NK-92 treated with Interleukin-12 subunit alpha and Interleukin-12 subunit beta, amount 100 ng/mL, for 24 hours (cell line): ENCODE results near the gene CWC27.
A peak's percentile ranks its signal among the peaks of the same experiment; 100 is the strongest.

Experiments used
- DNase-seq: peaks from one replicate; lab custom pipeline; 2025; lab: John Stamatoyannopoulos, UW

CWC27 gene

GRCh38 chr5:64980176-64980575 is 211.4 kb downstream of the CWC27 start:
- no peak for DNase-seq

- DNase-seq: no peak
Observed at GRCh38 chr5:64987768-64988167, 219.0 kb downstream of the CWC27 start.

GRCh38 chr5:65009207-65009606 is 240.5 kb downstream of the CWC27 start:
- no peak for DNase-seq

DNA sequence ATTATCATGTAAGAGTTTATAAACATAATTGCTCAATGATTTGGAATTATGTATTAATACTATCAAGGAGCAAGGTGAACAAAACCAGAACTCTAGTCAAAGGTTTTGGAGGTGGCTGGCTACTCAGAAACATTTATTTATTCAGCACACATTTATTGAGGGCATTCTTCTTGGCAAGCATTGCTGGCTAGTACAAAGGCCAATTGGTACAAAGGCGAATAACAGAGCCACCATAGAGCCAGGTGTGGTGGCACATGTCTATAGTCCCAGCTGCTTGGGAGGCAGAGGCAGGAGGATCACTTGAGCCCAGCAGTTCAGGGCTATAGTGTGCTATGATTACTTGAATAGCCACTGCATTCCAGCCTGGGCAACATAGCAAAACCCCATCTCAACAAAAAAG is 242.1 kb downstream of the CWC27 start:
- DNase-seq: no peak

- no peak for DNase-seq
Observed at GRCh38 chr5:65012301-65012892, 243.7 kb downstream of the CWC27 start.

GRCh38 chr5:65013166-65013565 is 244.4 kb downstream of the CWC27 start:
- no peak for DNase-seq

DNA sequence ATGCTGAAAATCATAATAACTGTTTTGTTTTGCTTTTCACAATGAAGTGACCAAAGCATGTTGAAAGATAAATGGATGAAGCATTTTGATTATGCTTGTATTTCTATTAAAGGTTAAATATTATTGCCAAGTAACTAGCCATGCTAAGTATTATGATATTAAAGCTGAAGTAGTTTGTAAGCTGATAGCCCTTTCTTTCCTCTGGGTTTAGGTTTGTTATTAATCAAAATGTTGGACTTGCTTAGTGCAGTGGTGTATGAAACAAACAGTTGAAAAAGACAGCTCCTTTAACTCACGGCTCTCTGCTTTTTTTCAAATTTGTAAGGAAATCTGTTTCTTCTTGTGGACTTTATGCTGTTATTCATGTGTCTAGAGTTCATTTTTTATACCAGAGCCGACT is 246.0 kb downstream of the CWC27 start:
- no peak for DNase-seq

DNA sequence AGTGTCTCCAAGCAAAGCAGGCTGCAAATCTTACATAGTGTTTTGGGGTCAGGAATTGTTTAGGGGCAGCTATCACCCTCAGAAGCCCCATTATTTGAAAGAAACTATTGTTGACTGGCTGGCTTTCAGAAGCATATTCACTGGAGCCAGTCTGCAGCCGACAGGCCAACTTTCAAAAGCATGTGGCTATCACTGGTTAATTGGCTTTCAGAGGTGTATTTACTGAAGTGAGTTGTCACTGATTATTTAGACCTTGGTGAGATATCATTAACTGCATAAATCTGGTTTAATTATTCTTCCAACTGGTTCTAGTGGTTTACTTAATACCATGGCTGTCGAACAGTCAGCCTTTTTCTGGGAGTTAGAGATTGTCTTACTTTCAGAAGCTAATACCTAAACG is 247.0 kb downstream of the CWC27 start:
- DNase-seq: no peak

- no peak for DNase-seq
Observed at GRCh38 chr5:65017636-65018035, 248.9 kb downstream of the CWC27 start.

- DNase-seq: no peak
Observed at GRCh38 chr5:65018763-65019162, 250.0 kb downstream of the CWC27 start.

- no peak for DNase-seq
Observed at GRCh38 chr5:65020492-65020891, 251.8 kb downstream of the CWC27 start.

DNA sequence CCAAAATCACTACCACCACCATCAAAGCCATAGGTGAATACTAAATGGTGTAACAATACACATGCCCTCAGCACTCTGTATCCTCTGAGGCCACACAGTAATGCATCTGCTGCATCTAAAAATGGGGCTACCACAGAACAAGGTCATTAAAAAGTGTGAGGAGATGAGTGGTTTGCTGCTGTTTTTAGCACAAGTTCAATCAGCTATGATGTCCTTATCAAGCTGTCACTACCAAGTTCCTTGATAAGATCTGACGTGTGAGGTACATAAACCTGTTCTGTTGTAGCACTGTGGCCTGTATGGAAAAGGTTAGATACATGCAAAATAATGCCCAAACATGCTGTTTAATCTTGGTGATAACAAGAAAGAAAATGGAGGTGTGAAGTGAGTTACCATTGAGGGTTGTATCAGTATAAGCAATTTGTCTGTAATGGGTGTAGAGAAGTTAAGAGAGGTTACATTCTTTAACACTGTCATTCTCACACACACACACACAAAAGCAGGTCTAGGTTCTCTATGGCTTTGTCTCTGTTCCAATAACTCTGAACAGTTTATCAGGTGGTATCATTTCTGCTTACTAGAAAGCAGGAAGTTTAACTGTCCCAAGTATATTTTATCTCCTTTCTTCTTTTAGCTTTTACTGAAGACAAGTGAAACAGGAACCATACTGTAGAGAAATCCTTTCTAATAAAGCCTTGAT is 252.9 kb downstream of the CWC27 start:
- DNase-seq: no peak

DNA sequence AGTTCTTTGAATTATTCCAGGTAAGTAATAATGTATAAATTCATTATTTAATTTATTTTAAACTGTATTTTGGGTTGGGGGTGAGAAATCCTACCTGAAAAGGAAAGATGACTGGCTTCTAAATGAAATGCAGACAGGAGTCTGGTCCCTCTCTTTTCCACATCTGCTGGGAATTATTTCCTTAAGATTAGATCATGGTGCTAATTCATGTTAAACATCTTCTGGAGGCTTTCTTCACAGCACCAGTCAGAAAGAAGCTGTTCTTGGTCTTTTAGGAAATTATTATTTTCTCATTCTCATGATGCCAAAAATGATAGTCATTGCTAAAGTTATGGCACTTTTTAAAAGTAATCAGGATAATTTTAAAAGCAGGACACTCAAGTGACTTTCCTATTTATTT is 254.2 kb downstream of the CWC27 start:
- DNase-seq: no peak

- no peak for DNase-seq
Observed at GRCh38 chr5:65024681-65025080, 256.0 kb downstream of the CWC27 start.

GRCh38 chr5:65026816-65027548 is 258.3 kb downstream of the CWC27 start:
- no peak for DNase-seq

DNA sequence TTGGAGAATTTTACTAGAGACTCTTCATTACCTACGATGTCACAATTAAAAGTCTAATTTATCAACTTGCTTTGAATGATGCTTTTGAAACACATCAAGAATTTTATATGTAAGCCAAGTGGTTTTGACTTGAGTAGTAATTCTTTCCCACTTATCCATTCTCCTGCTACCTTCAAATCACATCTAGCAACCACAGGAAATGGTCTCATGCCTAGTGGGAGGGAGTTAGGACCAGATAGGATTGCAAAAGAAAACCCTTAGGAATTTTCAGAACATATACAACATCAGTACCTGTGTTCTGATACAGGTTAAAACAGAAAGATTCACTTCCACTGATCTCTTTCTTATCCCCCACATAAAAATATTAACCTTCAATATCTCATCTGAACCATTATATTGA is 260.4 kb downstream of the CWC27 start:
- DNase-seq: no peak

GRCh38 chr5:65030056-65030455 is 261.3 kb downstream of the CWC27 start:
- DNase-seq: no peak

GRCh38 chr5:65032250-65032649 is 263.5 kb downstream of the CWC27 start:
- no peak for DNase-seq

DNA sequence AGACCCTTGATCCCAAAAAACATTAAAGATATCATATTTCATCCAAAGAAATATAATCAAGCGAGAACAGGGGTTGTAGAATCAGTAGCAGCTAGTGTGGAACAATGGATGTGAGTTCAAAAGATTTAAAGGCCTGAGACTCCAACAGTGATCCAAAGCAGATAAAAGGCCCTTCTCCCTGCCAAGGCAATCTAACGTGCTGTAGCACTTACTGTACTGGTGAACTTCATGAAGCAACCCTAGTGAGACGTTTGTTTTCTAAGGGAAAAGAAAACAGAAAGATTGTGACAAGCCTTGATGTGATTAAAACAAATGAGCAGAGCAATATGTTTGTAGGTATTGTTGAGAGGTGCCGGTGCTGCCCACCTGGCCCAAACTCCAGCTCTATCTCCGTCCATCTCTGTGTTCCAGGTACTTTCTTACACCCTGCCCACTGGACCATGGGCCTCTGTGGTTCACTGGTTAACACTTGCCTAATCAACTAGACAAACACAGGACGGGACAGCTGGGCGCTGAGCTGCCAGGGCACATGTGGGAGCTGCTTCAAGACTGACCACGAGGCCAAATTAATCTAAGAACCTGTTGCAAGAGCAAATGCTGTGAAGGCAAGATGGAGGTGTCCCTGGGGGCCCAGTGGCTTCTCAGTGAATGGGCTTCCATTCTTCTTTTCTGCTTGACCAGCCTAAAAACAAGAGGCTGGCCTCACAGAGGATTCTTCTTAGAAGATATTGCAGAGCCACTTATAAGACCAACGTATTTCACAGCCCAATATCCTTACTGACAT is 265.5 kb downstream of the CWC27 start:
- DNase-seq: no peak

DNA sequence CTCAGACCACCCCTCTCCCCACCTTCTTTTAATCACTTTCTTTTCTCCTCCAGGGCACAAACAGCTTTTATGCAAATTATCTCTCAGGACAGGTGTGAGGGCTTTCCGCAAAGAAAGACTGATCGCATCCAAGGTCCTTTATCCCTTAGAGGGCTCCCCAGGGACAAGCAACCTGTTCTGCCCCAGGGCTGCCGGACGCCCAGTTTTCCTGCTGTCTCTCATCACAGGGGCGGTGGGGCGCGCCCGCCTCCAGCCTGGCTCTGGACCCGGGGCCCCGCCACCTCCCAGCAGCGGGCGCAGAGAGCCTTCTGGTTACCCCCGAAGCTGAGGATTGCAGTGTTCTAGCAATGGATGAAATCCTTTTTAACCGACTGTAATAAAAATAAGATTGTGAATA is 266.1 kb downstream of the CWC27 start:
- no peak for DNase-seq

DNA sequence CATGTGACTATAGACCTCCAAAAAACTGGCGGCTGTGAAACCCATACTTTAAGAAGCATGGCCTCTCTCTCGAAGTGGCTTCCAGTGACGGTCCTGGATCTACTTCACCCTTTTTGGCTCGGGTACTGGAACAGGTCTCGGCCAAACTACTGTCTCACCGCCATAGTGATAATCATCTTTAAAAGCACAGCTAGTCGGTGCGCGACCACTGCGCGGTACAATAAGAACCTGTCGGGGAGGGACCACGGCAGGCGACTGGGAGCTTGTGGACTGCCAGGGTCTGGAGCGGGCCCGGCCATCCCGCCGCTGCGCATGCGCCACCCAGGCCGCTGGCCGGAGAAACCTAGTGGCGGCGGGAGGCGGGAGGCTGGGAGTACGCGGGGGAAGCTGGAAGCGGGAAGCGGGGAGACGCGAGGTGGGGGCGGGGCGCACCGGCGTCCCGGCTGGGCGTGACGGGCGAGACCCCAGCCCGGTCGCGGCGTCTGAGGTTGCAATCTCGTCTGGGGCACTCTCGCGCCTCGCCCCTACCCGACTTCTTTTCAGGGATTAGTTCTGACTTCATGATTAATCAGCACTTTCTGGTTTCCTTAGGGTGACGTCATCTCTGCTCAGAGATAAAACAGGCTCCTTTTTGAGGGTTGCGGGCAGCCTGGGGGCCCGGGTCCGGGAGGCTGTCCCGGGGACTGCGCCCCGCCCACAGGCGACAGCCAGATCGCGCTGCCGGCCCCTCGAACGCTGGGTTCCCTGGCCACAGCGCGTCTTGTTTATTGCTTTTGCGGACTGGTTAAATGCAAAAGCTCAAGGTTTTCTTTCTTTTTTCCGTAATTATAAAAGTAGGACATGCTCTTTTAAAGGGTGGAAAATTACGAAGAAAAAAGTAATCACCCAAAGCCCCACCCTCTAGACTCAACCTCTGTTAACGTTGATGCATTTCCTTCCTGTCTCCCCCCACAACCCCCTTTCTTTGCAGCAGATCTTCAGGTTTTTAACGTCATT is 266.8 kb downstream of the CWC27 start:
- peak; percentile 56 for DNase-seq
